Measurements from ENCODE around the gene XPOT. TPM values are rescaled to one million over a fixed set of nuclear protein-coding genes. Genes with fewer than 3 reads are reported as not detected.

XPOT gene
- total and polyA plus RNA-seq, 2 donors (not counting 1 experiment from before 2014, with no cell fraction given) = 11.7 to 48.8 TPM

- H3K9ac ChIP-seq (ENCODE audit: low read length) = no peak overlapping the region
- CTCF ChIA-PET = no interaction called here
- no peak overlapping the region for H2AFZ ChIP-seq (ENCODE audit: insufficient read depth, low read depth, low read length, poor library complexity, severe bottlenecking)
- Mint-ChIP-seq H3K4me3 (no peak overlapping the region), H3K4me1 (peaks cover 3% of the 10 kb centered on the region), H3K27me3 (peaks cover 21% of the 10 kb centered on the region), H3K27ac (no peak overlapping the region), H3K9me3 (ENCODE audit: insufficient read depth) (peaks cover 7% of the 10 kb centered on the region)
- no peak for ATAC-seq (ENCODE audit: low read depth)
- no peak for DNase-seq
- no peaks in the 10 kb centered on the region for H4K20me1 ChIP-seq (ENCODE audit: control insufficient read depth, insufficient read depth, low read length, poor library complexity, severe bottlenecking)
- peaks cover 0 to 10% (median 2%) of the 10 kb centered on the region in 4 experiments for H3K27me3 ChIP-seq (replicated peaks in 1 of 4; ENCODE audit: control extremely low read depth in 1 of 4, control insufficient read depth in 3 of 4, insufficient read depth in 4 of 4, low read length in 3 of 4)
- H3K79me2 ChIP-seq (ENCODE audit: control insufficient read depth, insufficient read depth, low read length) = no peaks in the 10 kb centered on the region
- 75% methylated on average over 2 of the region's 3 CpGs for WGBS (ENCODE audit: insufficient coverage)
- peaks cover 0 to 3% of the 10 kb centered on the region in 2 donors for H3K4me1 ChIP-seq (ENCODE audit: control insufficient read depth in 2 of 2, insufficient read depth in 2 of 2, low read length in 2 of 2)
- no peak overlapping the region for H3K27ac ChIP-seq (ENCODE audit: low read length in 2 of 2)
- POLR2A ChIA-PET = no interaction called here
- H3K36me3 ChIP-seq (replicated peaks in 1 of 2; ENCODE audit: control extremely low read depth in 1 of 2, control insufficient read depth in 1 of 2, extremely low read depth in 1 of 2, insufficient read depth in 2 of 2, low read length in 1 of 2) = no peaks in the 10 kb centered on the region
- TF ChIP-seq, protein P1, sequence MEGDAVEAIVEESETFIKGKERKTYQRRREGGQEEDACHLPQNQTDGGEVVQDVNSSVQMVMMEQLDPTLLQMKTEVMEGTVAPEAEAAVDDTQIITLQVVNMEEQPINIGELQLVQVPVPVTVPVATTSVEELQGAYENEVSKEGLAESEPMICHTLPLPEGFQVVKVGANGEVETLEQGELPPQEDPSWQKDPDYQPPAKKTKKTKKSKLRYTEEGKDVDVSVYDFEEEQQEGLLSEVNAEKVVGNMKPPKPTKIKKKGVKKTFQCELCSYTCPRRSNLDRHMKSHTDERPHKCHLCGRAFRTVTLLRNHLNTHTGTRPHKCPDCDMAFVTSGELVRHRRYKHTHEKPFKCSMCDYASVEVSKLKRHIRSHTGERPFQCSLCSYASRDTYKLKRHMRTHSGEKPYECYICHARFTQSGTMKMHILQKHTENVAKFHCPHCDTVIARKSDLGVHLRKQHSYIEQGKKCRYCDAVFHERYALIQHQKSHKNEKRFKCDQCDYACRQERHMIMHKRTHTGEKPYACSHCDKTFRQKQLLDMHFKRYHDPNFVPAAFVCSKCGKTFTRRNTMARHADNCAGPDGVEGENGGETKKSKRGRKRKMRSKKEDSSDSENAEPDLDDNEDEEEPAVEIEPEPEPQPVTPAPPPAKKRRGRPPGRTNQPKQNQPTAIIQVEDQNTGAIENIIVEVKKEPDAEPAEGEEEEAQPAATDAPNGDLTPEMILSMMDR (IDR thresholded peaks at IDR 0.05) = no peak
- no peak for TF ChIP-seq EZH2 (IDR thresholded peaks at IDR 0.05; ENCODE audit: borderline replicate concordance, insufficient read depth, low read depth, low read length, poor library complexity, severe bottlenecking)
- H3K4me2 ChIP-seq (replicated peaks; ENCODE audit: low read depth, low read length, poor library complexity, severe bottlenecking) = no peak overlapping the region
- no peak overlapping the region for H3K4me3 ChIP-seq (ENCODE audit: control extremely low read depth in 1 of 5, extremely low read depth in 1 of 5, insufficient read depth in 1 of 5, low read depth in 2 of 5, low read length in 4 of 5)
- intact Hi-C loops (cut with micrococcal nuclease) = no loop called here
- peaks cover 0 to 10% (median 4%) of the 10 kb centered on the region in 3 donors for H3K9me3 ChIP-seq (ENCODE audit: control extremely low read depth in 1 of 3, control insufficient read depth in 2 of 3, insufficient read depth in 1 of 3, low read length in 2 of 3)
Observed at GRCh38 chr12:64385019-64385418, 19.2 kb upstream of the XPOT start.

DNA sequence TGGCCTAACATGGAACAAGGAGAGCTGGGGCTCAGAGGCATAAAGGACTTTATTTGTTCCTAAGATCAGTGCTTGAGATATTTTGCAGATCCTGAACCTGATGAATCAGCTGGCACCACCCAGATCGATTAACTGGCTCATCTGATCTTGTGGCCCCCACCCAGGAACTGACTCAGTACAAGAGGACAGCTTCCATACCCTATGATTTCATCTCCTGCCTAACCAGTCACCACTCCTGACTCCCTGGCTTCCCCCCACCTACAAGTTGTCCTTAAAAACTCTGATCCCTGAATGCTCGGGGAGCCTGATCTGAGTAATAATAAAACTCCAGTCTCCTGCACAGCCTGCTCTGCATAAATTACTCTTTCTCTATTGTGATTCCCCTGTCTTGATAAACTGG lies 18.7 kb upstream of the XPOT start:
- Mint-ChIP-seq H3K9me3 (ENCODE audit: insufficient read depth) (peaks cover 2% of the 10 kb centered on the region), H3K27me3 (peaks cover 17% of the 10 kb centered on the region), H3K4me1 (peaks cover 3% of the 10 kb centered on the region), H3K4me3 (no peak overlapping the region), H3K27ac (no peak overlapping the region)
- Histone ChIP-seq H3K79me2 (ENCODE audit: control insufficient read depth, insufficient read depth, low read length) (no peaks in the 10 kb centered on the region), H3K4me3 (ENCODE audit: control extremely low read depth in 1 of 5, extremely low read depth in 1 of 5, insufficient read depth in 1 of 5, low read depth in 2 of 5, low read length in 4 of 5) (no peak overlapping the region), H3K4me2 (replicated peaks; ENCODE audit: low read depth, low read length, poor library complexity, severe bottlenecking) (no peak overlapping the region), H3K4me1 (ENCODE audit: control insufficient read depth in 2 of 2, insufficient read depth in 2 of 2, low read length in 2 of 2) (peaks cover under 1 to 7% of the 10 kb centered on the region in 2 donors), H3K9me3 (ENCODE audit: control extremely low read depth in 1 of 3, control insufficient read depth in 2 of 3, insufficient read depth in 1 of 3, low read length in 2 of 3) (peaks cover 0 to 14% (median 4%) of the 10 kb centered on the region in 3 donors), H2AFZ (ENCODE audit: insufficient read depth, low read depth, low read length, poor library complexity, severe bottlenecking) (no peak overlapping the region), H3K27ac (ENCODE audit: low read length in 2 of 2) (no peak overlapping the region), H4K20me1 (ENCODE audit: control insufficient read depth, insufficient read depth, low read length, poor library complexity, severe bottlenecking) (no peaks in the 10 kb centered on the region), H3K36me3 (replicated peaks in 1 of 2; ENCODE audit: control extremely low read depth in 1 of 2, control insufficient read depth in 1 of 2, extremely low read depth in 1 of 2, insufficient read depth in 2 of 2, low read length in 1 of 2) (no peaks in the 10 kb centered on the region), H3K27me3 (replicated peaks in 1 of 4; ENCODE audit: control extremely low read depth in 1 of 4, control insufficient read depth in 3 of 4, insufficient read depth in 4 of 4, low read length in 3 of 4) (peaks cover 0 to 14% (median 3%) of the 10 kb centered on the region in 4 experiments), H3K9ac (ENCODE audit: low read length) (no peak overlapping the region)
- intact Hi-C loops (cut with micrococcal nuclease) = no loop called here
- CTCF ChIA-PET = no interaction called here
- POLR2A ChIA-PET = no interaction called here
- no peak for TF ChIP-seq EZH2 (IDR thresholded peaks at IDR 0.05; ENCODE audit: borderline replicate concordance, insufficient read depth, low read depth, low read length, poor library complexity, severe bottlenecking)
- TF ChIP-seq, protein P1 (IDR thresholded peaks at IDR 0.05) = no peak
- 82% methylated on average over 2 of the region's 2 CpGs for WGBS (ENCODE audit: insufficient coverage)
- DNase-seq (no peak), ATAC-seq (ENCODE audit: low read depth) (no peak)

All from B cell (primary cell).